Measurements from ENCODE around the gene BSN. TPM values are rescaled to one million over a fixed set of nuclear protein-coding genes. Genes with fewer than 3 reads are reported as not detected.

Gene BSN
- total and polyA plus RNA-seq, 11 donors, result 0.12 to 1.6 (median 0.75) TPM

GRCh38 chr3:49529567-49529966 lies 24.7 kb upstream of the BSN start:
- Histone ChIP-seq H3K4me3 (no peak overlapping the region), H3K36me3 (peaks cover 0 to 46% (median 39%) of the 10 kb centered on the region in 9 donors), H3K27ac (no peak overlapping the region), H3K9me3 (no peaks in the 10 kb centered on the region), H3K4me1 (peaks cover 0 to 5% (median 0%) of the 10 kb centered on the region in 12 donors), H3K27me3 (no peaks in the 10 kb centered on the region)
- TF ChIP-seq CTCF (IDR thresholded peaks at IDR 0.05) (no peak), POLR2A (IDR thresholded peaks at IDR 0.05) (no peak)
- DNase-seq, result no peak
- ATAC-seq, result no peak
- intact Hi-C loops (cut with DNase I), result loop anchor here in 1 of 10 donors (10.0 kb wide), 2 partner anchors 55 to 515 kb away; partner anchors contain the start of gene DAG1

GRCh38 chr3:49530231-49530630 lies 24.0 kb upstream of the BSN start:
- WGBS, 4 donors, result 78 to 83% (median 81%) methylated on average over 5 of the region's 5 CpGs
- peaks cover 0 to 10% (median 0%) of the 10 kb centered on the region in 12 donors for H3K4me1 ChIP-seq
- H3K27ac ChIP-seq, result no peak overlapping the region

GRCh38 chr3:49530701-49531100 lies 23.6 kb upstream of the BSN start:
- Histone ChIP-seq H3K27me3 (no peaks in the 10 kb centered on the region), H3K36me3 (peaks cover 0 to 53% (median 40%) of the 10 kb centered on the region in 9 donors), H3K4me3 (no peak overlapping the region), H3K27ac (no peak overlapping the region), H3K4me1 (peaks cover 0 to 14% (median 0%) of the 10 kb centered on the region in 12 donors), H3K9me3 (no peaks in the 10 kb centered on the region)
- TF ChIP-seq POLR2A (IDR thresholded peaks at IDR 0.05) (no peak), CTCF (IDR thresholded peaks at IDR 0.05) (no peak)
- no peak for ATAC-seq
- intact Hi-C loops (cut with DNase I), result no loop called here
- DNase-seq, result no peak
- 67 to 79% (median 74%) methylated on average over 6 to 8 of the region's 8 CpGs for WGBS, 4 donors

More at GRCh38 chr3:49530231-49530630, 24.0 kb upstream of the BSN start:
- ATAC-seq (no peak), DNase-seq (no peak)
- no peaks in the 10 kb centered on the region for H3K27me3 ChIP-seq
- TF ChIP-seq POLR2A (IDR thresholded peaks at IDR 0.05), result no peak
- TF ChIP-seq CTCF (IDR thresholded peaks at IDR 0.05), result no peak
- no peaks in the 10 kb centered on the region for H3K9me3 ChIP-seq
- intact Hi-C loops (cut with DNase I), result no loop called here
- no peak overlapping the region for H3K4me3 ChIP-seq
- H3K36me3 ChIP-seq, result peaks cover 0 to 51% (median 40%) of the 10 kb centered on the region in 9 donors

GRCh38 chr3:49531218-49531617 lies 23.1 kb upstream of the BSN start:
- no peaks in the 10 kb centered on the region for H3K27me3 ChIP-seq
- H3K4me1 ChIP-seq, result peaks cover 0 to 17% (median 0%) of the 10 kb centered on the region in 12 donors
- ATAC-seq, result no peak
- no peak overlapping the region for H3K4me3 ChIP-seq
- intact Hi-C loops (cut with DNase I), result no loop called here
- DNase-seq, result no peak
- peaks cover 0 to 48% (median 40%) of the 10 kb centered on the region in 9 donors for H3K36me3 ChIP-seq
- no peaks in the 10 kb centered on the region for H3K9me3 ChIP-seq
- no peak for TF ChIP-seq CTCF (IDR thresholded peaks at IDR 0.05)
- no peak for TF ChIP-seq POLR2A (IDR thresholded peaks at IDR 0.05)
- H3K27ac ChIP-seq, result no peak overlapping the region
- WGBS, 4 donors, result 87 to 100% (median 89%) methylated on average over 5 to 10 of the region's 10 CpGs

All from heart left ventricle (tissue), 16 donors.